ENCODE data around the gene L3MBTL4. TPM values are rescaled to one million over a fixed set of nuclear protein-coding genes. Genes with fewer than 3 reads are reported as not detected.

The L3MBTL4 gene
- polyA plus RNA-seq, 1 of the 3 experiments (the other 2 are of a cell fraction), result 0.02 TPM

DNA sequence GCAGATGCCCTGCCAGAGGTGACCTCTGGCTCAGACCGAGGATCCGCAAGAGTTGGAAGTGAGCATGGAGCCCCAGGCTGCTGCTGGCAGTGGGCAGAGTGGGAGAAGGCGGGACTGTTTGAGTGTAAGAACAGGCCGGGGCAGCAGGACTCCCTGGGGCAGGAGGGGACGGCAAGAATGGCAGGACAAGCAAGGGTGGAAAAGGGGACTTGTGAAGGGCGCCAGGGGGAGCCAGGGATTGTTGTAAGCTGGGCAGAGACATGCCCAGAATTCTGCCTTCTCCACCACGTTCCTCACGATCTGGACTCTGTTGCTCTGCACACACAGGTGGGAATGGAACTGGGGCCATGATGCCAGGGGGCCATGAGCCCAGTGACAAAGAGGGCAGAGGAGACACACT is 447.0 kb downstream of the L3MBTL4 start:
- H3F3A ChIP-seq (replicated peaks; ENCODE audit: insufficient read depth), result no peaks in the 10 kb centered on the region
- WGBS (ENCODE audit: low lambda C conversion rate), result 55% methylated on average over 6 of the region's 8 CpGs
- no peak overlapping the region for H3K4me2 ChIP-seq
- DNase-seq, result no peak
- H3K79me2 ChIP-seq (ENCODE audit: insufficient read depth), result no peaks in the 10 kb centered on the region
- POLR2A ChIA-PET, result interaction anchor here (0.7 kb wide), 1 partner anchor 584 kb away, joined by 3 read pairs; no protein-coding TSS in a partner anchor
- H3K4me1 ChIP-seq (ENCODE audit: control insufficient read depth in 1 of 2, insufficient read depth in 2 of 2, low read depth in 1 of 2, low read length in 1 of 2), result peaks cover 0 to 5% of the 10 kb centered on the region in 2 experiments; a peak in 1 of 4 replicates
- H3K4me3 ChIP-seq (ENCODE audit: low read depth in 2 of 2, low read length in 1 of 2), result no peak overlapping the region
- H4K20me1 ChIP-seq (ENCODE audit: insufficient read depth), result no peaks in the 10 kb centered on the region
- H3K9ac ChIP-seq, result no peak overlapping the region
- no peaks in the 10 kb centered on the region for H3K9me2 ChIP-seq
- no peak for TF ChIP-seq RFX5 (IDR thresholded peaks at IDR 0.05; ENCODE audit: low read length)
- TF ChIP-seq FOXJ3 (CRISPR knock-in tag; IDR thresholded peaks at IDR 0.05), result no peak
- TF ChIP-seq CHD2 (IDR thresholded peaks at IDR 0.05; ENCODE audit: low read length, partially characterized antibody), result no peak
- TF ChIP-seq, protein P1, sequence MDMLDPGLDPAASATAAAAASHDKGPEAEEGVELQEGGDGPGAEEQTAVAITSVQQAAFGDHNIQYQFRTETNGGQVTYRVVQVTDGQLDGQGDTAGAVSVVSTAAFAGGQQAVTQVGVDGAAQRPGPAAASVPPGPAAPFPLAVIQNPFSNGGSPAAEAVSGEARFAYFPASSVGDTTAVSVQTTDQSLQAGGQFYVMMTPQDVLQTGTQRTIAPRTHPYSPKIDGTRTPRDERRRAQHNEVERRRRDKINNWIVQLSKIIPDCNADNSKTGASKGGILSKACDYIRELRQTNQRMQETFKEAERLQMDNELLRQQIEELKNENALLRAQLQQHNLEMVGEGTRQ (IDR thresholded peaks at IDR 0.05; ENCODE audit: borderline replicate concordance, low read depth, low read length), result no peak
- CTCF ChIA-PET, result no interaction called here
- no peak overlapping the region for H3K27ac ChIP-seq (ENCODE audit: low read depth in 2 of 2, low read length in 1 of 2)
- no peak overlapping the region for H2AFZ ChIP-seq (ENCODE audit: low read depth)
- H3K27me3 ChIP-seq (ENCODE audit: insufficient read depth), result 0 out of 2 replicates have a peak, but pooled peaks cover 5% of the 10 kb centered on the region
- no peaks in the 10 kb centered on the region for H3K9me3 ChIP-seq
- no peaks in the 10 kb centered on the region for H3K36me3 ChIP-seq (replicated peaks in 1 of 2; ENCODE audit: control insufficient read depth in 1 of 2, insufficient read depth in 2 of 2, low read length in 1 of 2)

DNA sequence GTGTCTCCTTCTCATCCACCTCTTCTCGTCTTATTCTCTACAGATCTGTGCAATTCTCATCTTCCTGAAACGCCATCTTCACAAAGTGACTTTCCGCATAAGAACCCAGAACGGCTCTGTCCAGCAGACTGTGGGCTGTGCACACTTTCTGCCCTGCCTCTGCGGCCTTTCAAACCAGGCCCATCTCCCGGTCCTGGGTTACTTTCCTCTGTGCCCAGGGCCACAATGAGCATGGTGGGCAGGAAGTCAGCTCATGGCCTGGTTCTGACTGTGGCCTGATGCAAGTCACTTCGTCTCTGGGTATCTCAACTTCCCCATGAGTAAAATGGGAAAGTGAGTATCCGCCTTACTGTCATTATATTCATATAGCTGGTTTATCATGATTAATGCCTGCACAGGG is 447.7 kb downstream of the L3MBTL4 start:
- TF ChIP-seq MEF2A (IDR thresholded peaks at IDR 0.05; ENCODE audit: borderline replicate concordance, low read depth) (no peak), TAF1 (IDR thresholded peaks at IDR 0.05; ENCODE audit: borderline replicate concordance, low read depth, low read length) (no peak), EP300 (IDR thresholded peaks at IDR 0.05; ENCODE audit: borderline replicate concordance in 1 of 2, low read depth in 1 of 2, low read length in 1 of 2) (no peak), FOXJ3 (CRISPR knock-in tag; IDR thresholded peaks at IDR 0.05) (no peak), FOXM1 (IDR thresholded peaks at IDR 0.05; ENCODE audit: low read depth) (no peak)
- TF ChIP-seq, protein P2, sequence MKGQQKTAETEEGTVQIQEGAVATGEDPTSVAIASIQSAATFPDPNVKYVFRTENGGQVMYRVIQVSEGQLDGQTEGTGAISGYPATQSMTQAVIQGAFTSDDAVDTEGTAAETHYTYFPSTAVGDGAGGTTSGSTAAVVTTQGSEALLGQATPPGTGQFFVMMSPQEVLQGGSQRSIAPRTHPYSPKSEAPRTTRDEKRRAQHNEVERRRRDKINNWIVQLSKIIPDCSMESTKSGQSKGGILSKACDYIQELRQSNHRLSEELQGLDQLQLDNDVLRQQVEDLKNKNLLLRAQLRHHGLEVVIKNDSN (IDR thresholded peaks at IDR 0.05; ENCODE audit: borderline replicate concordance, low read depth), result no peak
- TF ChIP-seq, protein P3, sequence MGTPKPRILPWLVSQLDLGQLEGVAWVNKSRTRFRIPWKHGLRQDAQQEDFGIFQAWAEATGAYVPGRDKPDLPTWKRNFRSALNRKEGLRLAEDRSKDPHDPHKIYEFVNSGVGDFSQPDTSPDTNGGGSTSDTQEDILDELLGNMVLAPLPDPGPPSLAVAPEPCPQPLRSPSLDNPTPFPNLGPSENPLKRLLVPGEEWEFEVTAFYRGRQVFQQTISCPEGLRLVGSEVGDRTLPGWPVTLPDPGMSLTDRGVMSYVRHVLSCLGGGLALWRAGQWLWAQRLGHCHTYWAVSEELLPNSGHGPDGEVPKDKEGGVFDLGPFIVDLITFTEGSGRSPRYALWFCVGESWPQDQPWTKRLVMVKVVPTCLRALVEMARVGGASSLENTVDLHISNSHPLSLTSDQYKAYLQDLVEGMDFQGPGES (IDR thresholded peaks at IDR 0.05; ENCODE audit: low read depth, low read length), result no peak
- TF ChIP-seq, protein P4, sequence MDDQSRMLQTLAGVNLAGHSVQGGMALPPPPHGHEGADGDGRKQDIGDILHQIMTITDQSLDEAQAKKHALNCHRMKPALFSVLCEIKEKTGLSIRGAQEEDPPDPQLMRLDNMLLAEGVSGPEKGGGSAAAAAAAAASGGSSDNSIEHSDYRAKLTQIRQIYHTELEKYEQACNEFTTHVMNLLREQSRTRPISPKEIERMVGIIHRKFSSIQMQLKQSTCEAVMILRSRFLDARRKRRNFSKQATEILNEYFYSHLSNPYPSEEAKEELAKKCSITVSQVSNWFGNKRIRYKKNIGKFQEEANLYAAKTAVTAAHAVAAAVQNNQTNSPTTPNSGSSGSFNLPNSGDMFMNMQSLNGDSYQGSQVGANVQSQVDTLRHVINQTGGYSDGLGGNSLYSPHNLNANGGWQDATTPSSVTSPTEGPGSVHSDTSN (IDR thresholded peaks at IDR 0.05), result no peak
- TF ChIP-seq, protein P5, sequence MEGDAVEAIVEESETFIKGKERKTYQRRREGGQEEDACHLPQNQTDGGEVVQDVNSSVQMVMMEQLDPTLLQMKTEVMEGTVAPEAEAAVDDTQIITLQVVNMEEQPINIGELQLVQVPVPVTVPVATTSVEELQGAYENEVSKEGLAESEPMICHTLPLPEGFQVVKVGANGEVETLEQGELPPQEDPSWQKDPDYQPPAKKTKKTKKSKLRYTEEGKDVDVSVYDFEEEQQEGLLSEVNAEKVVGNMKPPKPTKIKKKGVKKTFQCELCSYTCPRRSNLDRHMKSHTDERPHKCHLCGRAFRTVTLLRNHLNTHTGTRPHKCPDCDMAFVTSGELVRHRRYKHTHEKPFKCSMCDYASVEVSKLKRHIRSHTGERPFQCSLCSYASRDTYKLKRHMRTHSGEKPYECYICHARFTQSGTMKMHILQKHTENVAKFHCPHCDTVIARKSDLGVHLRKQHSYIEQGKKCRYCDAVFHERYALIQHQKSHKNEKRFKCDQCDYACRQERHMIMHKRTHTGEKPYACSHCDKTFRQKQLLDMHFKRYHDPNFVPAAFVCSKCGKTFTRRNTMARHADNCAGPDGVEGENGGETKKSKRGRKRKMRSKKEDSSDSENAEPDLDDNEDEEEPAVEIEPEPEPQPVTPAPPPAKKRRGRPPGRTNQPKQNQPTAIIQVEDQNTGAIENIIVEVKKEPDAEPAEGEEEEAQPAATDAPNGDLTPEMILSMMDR (IDR thresholded peaks at IDR 0.05), result no peak
- TF ChIP-seq, protein P6, sequence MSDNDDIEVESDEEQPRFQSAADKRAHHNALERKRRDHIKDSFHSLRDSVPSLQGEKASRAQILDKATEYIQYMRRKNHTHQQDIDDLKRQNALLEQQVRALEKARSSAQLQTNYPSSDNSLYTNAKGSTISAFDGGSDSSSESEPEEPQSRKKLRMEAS (IDR thresholded peaks at IDR 0.05; ENCODE audit: low read depth), result no peak
- Histone ChIP-seq H3F3A (replicated peaks; ENCODE audit: insufficient read depth) (no peaks in the 10 kb centered on the region), H3K27me3 (ENCODE audit: insufficient read depth) (0 out of 2 replicates have a peak, but pooled peaks cover 5% of the 10 kb centered on the region), H3K36me3 (replicated peaks in 1 of 2; ENCODE audit: control insufficient read depth in 1 of 2, insufficient read depth in 2 of 2, low read length in 1 of 2) (no peaks in the 10 kb centered on the region), H3K9me3 (no peaks in the 10 kb centered on the region), H3K79me2 (ENCODE audit: insufficient read depth) (no peaks in the 10 kb centered on the region), H3K4me1 (ENCODE audit: control insufficient read depth in 1 of 2, insufficient read depth in 2 of 2, low read depth in 1 of 2, low read length in 1 of 2) (peaks cover 0 to 12% of the 10 kb centered on the region in 2 experiments; a peak in 1 of 4 replicates), H2AFZ (ENCODE audit: low read depth) (no peak overlapping the region), H3K9me2 (no peaks in the 10 kb centered on the region), H3K9ac (no peak overlapping the region), H3K4me3 (ENCODE audit: low read depth in 2 of 2, low read length in 1 of 2) (no peak overlapping the region), H4K20me1 (ENCODE audit: insufficient read depth) (no peaks in the 10 kb centered on the region), H3K27ac (ENCODE audit: low read depth in 2 of 2, low read length in 1 of 2) (no peak overlapping the region), H3K4me2 (no peak overlapping the region)
- no peak for DNase-seq
- CTCF ChIA-PET, result no interaction called here
- POLR2A ChIA-PET, result no interaction called here
- WGBS (ENCODE audit: low lambda C conversion rate), result 66% methylated on average over 8 of the region's 8 CpGs

All from SK-N-SH (cell line).